Ascending aorta (tissue), 2 donors: ENCODE data around the gene SLC4A9. TPM values are rescaled to one million over a fixed set of nuclear protein-coding genes. Genes with fewer than 3 reads are reported as not detected.

ENCODE experiments used
- DNase-seq, 2 donors: peaks; one replicate each; pipeline ENCODE4 v3.0.0-alpha.2; 2019; ENCODE audit warnings: low spot score in 2 of 2
- H3K27ac ChIP-seq, 2 donors: fragments of 200-600 bp; sonication (generic); one replicate each; pipeline ENCODE4 v1.5.1; 2016 to 2017; ENCODE audit warnings: mild to moderate bottlenecking in 1 of 2
- H3K27me3 ChIP-seq: fragments of 200-600 bp; sonication (generic); one replicate; pipeline ENCODE4 v1.5.1; 2017
- H3K36me3 ChIP-seq, 2 donors: fragments of 200-600 bp; sonication (generic); one replicate each; pipeline ENCODE4 v1.5.1; 2016
- H3K4me1 ChIP-seq, 2 donors: fragments of 200-600 bp; sonication (generic); one replicate each; pipeline ENCODE4 v1.5.1; 2016 to 2017; ENCODE audit warnings: mild to moderate bottlenecking in 1 of 2
- H3K4me3 ChIP-seq, 2 donors: fragments of 200-600 bp; sonication (generic); one replicate each; pipeline ENCODE4 v1.5.1; 2016 to 2017; ENCODE audit warnings: mild to moderate bottlenecking in 1 of 2
- H3K9me3 ChIP-seq, 2 donors: fragments of 200-600 bp; sonication (generic); one replicate each; pipeline ENCODE4 v1.5.1; 2016
- intact Hi-C: fragments of 100-400 bp; cut with DNase I; formaldehyde crosslinking; loops from one replicate; pipeline ENCODE4 v1.15.1; 2023
- total RNA-seq: library from RNA; depleted of rRNA; stranded (reverse); fragments of >200 nt; gene quantifications from one replicate; pipeline ENCODE4 v1.1.0, GENCODE V29; 2016
- TF ChIP-seq, protein P1 (sequence below), 3 experiments: fragments of 200-600 bp in 2 of 3; fragments of 450-650 bp in 1 of 3; sonication (generic) in 2 of 3; IDR thresholded peaks; one replicate each; pipeline ENCODE4 v1.5.1; 2016 to 2019; ENCODE audit warnings: antibody characterized with exemption in 3 of 3, mild to moderate bottlenecking in 1 of 3, moderate library complexity in 1 of 3

Gene SLC4A9
- total RNA-seq, 1 donor from 2014 or later, result not detected

- peak overlapping the region; percentile 75 to 95 for H3K4me3 ChIP-seq
- no peaks in the 10 kb centered on the region for H3K9me3 ChIP-seq
- H3K27ac ChIP-seq, result peak overlapping the region; percentile 98 to 99
- TF ChIP-seq, protein P1, sequence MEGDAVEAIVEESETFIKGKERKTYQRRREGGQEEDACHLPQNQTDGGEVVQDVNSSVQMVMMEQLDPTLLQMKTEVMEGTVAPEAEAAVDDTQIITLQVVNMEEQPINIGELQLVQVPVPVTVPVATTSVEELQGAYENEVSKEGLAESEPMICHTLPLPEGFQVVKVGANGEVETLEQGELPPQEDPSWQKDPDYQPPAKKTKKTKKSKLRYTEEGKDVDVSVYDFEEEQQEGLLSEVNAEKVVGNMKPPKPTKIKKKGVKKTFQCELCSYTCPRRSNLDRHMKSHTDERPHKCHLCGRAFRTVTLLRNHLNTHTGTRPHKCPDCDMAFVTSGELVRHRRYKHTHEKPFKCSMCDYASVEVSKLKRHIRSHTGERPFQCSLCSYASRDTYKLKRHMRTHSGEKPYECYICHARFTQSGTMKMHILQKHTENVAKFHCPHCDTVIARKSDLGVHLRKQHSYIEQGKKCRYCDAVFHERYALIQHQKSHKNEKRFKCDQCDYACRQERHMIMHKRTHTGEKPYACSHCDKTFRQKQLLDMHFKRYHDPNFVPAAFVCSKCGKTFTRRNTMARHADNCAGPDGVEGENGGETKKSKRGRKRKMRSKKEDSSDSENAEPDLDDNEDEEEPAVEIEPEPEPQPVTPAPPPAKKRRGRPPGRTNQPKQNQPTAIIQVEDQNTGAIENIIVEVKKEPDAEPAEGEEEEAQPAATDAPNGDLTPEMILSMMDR (IDR thresholded peaks at IDR 0.05), result no peak
- peak in 1 of 2 donors; percentile 73 for DNase-seq
- H3K27me3 ChIP-seq, result no peaks in the 10 kb centered on the region
- H3K4me1 ChIP-seq, result peaks cover 4 to 32% of the 10 kb centered on the region in 2 donors
- intact Hi-C loops, result loop anchor here (2.0 to 5.0 kb wide), 3 partner anchors 154 to 295 kb away; partner anchors contain the start of genes HARS1, HARS2 and SRA1
- no peaks in the 10 kb centered on the region for H3K36me3 ChIP-seq
Observed at GRCh38 chr5:140402258-140403074, 42.5 kb downstream of the SLC4A9 start.

GRCh38 chr5:140403613-140404012 lies 43.6 kb downstream of the SLC4A9 start:
- TF ChIP-seq, protein P1 (IDR thresholded peaks at IDR 0.05), result no peak
- Histone ChIP-seq H3K36me3 (no peaks in the 10 kb centered on the region), H3K4me3 (peak overlapping the region; percentile 75 to 95), H3K9me3 (no peaks in the 10 kb centered on the region), H3K4me1 (peaks cover 4 to 34% of the 10 kb centered on the region in 2 donors), H3K27ac (no peak overlapping the region), H3K27me3 (no peaks in the 10 kb centered on the region)
- intact Hi-C loops, result loop anchor here (2.0 to 5.0 kb wide), 3 partner anchors 153 to 296 kb away; partner anchors contain the start of genes HARS1, HARS2 and SRA1
- no peak for DNase-seq

GRCh38 chr5:140408750-140409241 lies 48.8 kb downstream of the SLC4A9 start:
- intact Hi-C loops, result no loop called here
- Histone ChIP-seq H3K9me3 (no peaks in the 10 kb centered on the region), H3K4me1 (peaks cover 0 to 23% of the 10 kb centered on the region in 2 donors), H3K27me3 (no peaks in the 10 kb centered on the region), H3K27ac (no peak overlapping the region), H3K36me3 (no peaks in the 10 kb centered on the region), H3K4me3 (no peak overlapping the region)
- TF ChIP-seq, protein P1 (IDR thresholded peaks at IDR 0.05), result no peak
- DNase-seq, result no peak

DNA sequence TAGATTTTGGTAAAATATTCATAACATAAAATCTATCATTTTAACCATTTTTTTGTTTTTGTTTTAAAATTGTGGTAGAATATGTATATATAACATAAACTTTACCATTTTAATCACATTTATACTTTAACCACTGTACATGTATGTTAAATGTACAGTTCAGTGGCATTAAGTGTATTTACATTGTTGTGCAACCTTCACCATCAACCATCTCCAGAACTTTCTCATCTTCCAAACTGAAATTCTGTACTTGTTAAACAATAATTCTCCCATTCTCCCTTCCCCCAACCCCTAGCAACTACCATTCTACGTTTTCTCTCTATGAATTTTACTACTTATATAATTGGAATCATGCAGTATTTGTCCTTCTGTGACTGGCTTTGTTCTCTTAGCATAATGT lies 53.2 kb downstream of the SLC4A9 start:
- intact Hi-C loops, result no loop called here
- no peaks in the 10 kb centered on the region for H3K4me1 ChIP-seq
- H3K36me3 ChIP-seq, result no peaks in the 10 kb centered on the region
- TF ChIP-seq, protein P1 (IDR thresholded peaks at IDR 0.05), result no peak
- no peak overlapping the region for H3K27ac ChIP-seq
- H3K27me3 ChIP-seq, result no peaks in the 10 kb centered on the region
- no peak for DNase-seq
- H3K9me3 ChIP-seq, result no peaks in the 10 kb centered on the region
- no peak overlapping the region for H3K4me3 ChIP-seq

- intact Hi-C loops, result no loop called here
- Histone ChIP-seq H3K27me3 (no peaks in the 10 kb centered on the region), H3K4me1 (no peaks in the 10 kb centered on the region), H3K27ac (no peak overlapping the region), H3K4me3 (no peak overlapping the region), H3K36me3 (no peaks in the 10 kb centered on the region), H3K9me3 (no peaks in the 10 kb centered on the region)
- TF ChIP-seq, protein P1 (IDR thresholded peaks at IDR 0.05), result no peak
- no peak for DNase-seq
Observed at GRCh38 chr5:140417235-140417634, 57.2 kb downstream of the SLC4A9 start.
